OCI-LY3 (cell line): Measurements from ENCODE around the gene TPMT.

Experiments
- H2AFZ ChIP-seq: fragments of 200-600, 300-600 bp; shearing (Covaris generic); 2 replicates; pipeline ENCODE4 v1.6.0; 2014; ENCODE audit warnings: antibody characterized with exemption, low read depth, low read length
- H3K27ac ChIP-seq: fragments of 200-600, 300-600 bp; sonication (generic); 2 replicates; pipeline ENCODE4 v1.5.1; 2014; ENCODE audit warnings: mild to moderate bottlenecking, low read length, moderate library complexity, mixed read lengths
- H3K27me3 ChIP-seq: fragments of 200-600, 300-600 bp; sonication (generic); 2 replicates; pipeline ENCODE4 v1.6.1; 2014; ENCODE audit warnings: low read depth, low read length, mixed read lengths
- H3K36me3 ChIP-seq: fragments of 200-600, 300-600 bp; sonication (generic); replicated peaks from 2 replicates; pipeline ENCODE3; 2014; ENCODE audit warnings: low read depth, low read length, mixed read lengths
- H3K4me1 ChIP-seq: fragments of 300-600, 200-600 bp; sonication (generic); 2 replicates; pipeline ENCODE4 v1.6.1; 2014; ENCODE audit warnings: low read length, mixed read lengths
- H3K4me2 ChIP-seq: fragments of 200-600, 300-600 bp; sonication (generic); 2 replicates; pipeline ENCODE4 v1.6.1; 2014; ENCODE audit warnings: low read length, mixed read lengths
- H3K4me3 ChIP-seq: fragments of 300-600, 200-600 bp; sonication (generic); 2 replicates; pipeline ENCODE4 v1.5.1; 2014; ENCODE audit warnings: antibody characterized with exemption, mild to moderate bottlenecking, low read length, moderate library complexity
- H3K79me2 ChIP-seq: fragments of 300-600, 200-600 bp; shearing (Covaris generic); 2 replicates; pipeline ENCODE4 v1.6.1; 2014; ENCODE audit warnings: mild to moderate bottlenecking, low read length, mixed read lengths
- H3K9ac ChIP-seq: fragments of 300-600, 200-600 bp; shearing (Covaris generic); 2 replicates; pipeline ENCODE4 v1.6.0; 2014; ENCODE audit warnings: mild to moderate bottlenecking, low read length, moderate library complexity
- H3K9me3 ChIP-seq: fragments of 200-600, 300-600 bp; shearing (Covaris generic); 2 replicates; pipeline ENCODE4 v1.6.1; 2014; ENCODE audit warnings: low read length, mixed read lengths; ENCODE audit not compliant: insufficient read depth
- H4K20me1 ChIP-seq: fragments of 200-600, 300-600 bp; sonication (generic); 2 replicates; pipeline ENCODE4 v1.6.1; 2016; ENCODE audit warnings: low read length, mixed read lengths; ENCODE audit not compliant: insufficient read depth
- EZH2phosphoT487 ChIP-seq: fragments of 200-600 bp; shearing (Covaris generic); IDR thresholded peaks from 2 replicates; pipeline ENCODE4 v1.6.1; 2018; ENCODE audit warnings: antibody characterized with exemption, mixed run types, low read depth
- TF ChIP-seq, protein P1 (sequence below): fragments of 200-600, 300-600 bp; sonication (generic); IDR thresholded peaks from 2 replicates; pipeline ENCODE4 v1.5.1; 2014; ENCODE audit warnings: antibody characterized with exemption, low read length, low read depth

The TPMT gene

GRCh38 chr6:18110162-18110561 is 44.7 kb downstream of the TPMT start:
- TF ChIP-seq, protein P1, sequence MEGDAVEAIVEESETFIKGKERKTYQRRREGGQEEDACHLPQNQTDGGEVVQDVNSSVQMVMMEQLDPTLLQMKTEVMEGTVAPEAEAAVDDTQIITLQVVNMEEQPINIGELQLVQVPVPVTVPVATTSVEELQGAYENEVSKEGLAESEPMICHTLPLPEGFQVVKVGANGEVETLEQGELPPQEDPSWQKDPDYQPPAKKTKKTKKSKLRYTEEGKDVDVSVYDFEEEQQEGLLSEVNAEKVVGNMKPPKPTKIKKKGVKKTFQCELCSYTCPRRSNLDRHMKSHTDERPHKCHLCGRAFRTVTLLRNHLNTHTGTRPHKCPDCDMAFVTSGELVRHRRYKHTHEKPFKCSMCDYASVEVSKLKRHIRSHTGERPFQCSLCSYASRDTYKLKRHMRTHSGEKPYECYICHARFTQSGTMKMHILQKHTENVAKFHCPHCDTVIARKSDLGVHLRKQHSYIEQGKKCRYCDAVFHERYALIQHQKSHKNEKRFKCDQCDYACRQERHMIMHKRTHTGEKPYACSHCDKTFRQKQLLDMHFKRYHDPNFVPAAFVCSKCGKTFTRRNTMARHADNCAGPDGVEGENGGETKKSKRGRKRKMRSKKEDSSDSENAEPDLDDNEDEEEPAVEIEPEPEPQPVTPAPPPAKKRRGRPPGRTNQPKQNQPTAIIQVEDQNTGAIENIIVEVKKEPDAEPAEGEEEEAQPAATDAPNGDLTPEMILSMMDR = no peak
- no peak for TF ChIP-seq EZH2phosphoT487
- H3K4me3 ChIP-seq = no peak overlapping the region

GRCh38 chr6:18107061-18107460 is 47.8 kb downstream of the TPMT start:
- Histone ChIP-seq H3K4me3 (no peak overlapping the region), H3K4me2 (no peak overlapping the region), H3K27ac (no peak overlapping the region)

More at GRCh38 chr6:18110162-18110561, 44.7 kb downstream of the TPMT start:
- no peaks in the 10 kb centered on the region for H3K9me3 ChIP-seq
- H4K20me1 ChIP-seq = no peaks in the 10 kb centered on the region
- no peaks in the 10 kb centered on the region for H3K36me3 ChIP-seq
- H3K27ac ChIP-seq = no peak overlapping the region
- no peak overlapping the region for H2AFZ ChIP-seq
- no peak overlapping the region for H3K4me2 ChIP-seq
- H3K9ac ChIP-seq = no peak overlapping the region
- H3K4me1 ChIP-seq = no peaks in the 10 kb centered on the region
- no peaks in the 10 kb centered on the region for H3K79me2 ChIP-seq
- H3K27me3 ChIP-seq = no peaks in the 10 kb centered on the region

GRCh38 chr6:18102783-18103509 is 51.9 kb downstream of the TPMT start:
- H4K20me1 ChIP-seq = no peaks in the 10 kb centered on the region
- H3K4me2 ChIP-seq = no peak overlapping the region
- H2AFZ ChIP-seq = no peak overlapping the region
- H3K79me2 ChIP-seq = no peaks in the 10 kb centered on the region
- no peak overlapping the region for H3K9ac ChIP-seq
- no peaks in the 10 kb centered on the region for H3K36me3 ChIP-seq
- H3K27me3 ChIP-seq = no peaks in the 10 kb centered on the region
- no peaks in the 10 kb centered on the region for H3K4me1 ChIP-seq
- H3K27ac ChIP-seq = no peak overlapping the region
- H3K9me3 ChIP-seq = no peaks in the 10 kb centered on the region
- TF ChIP-seq, protein P1 = no peak
- no peak for TF ChIP-seq EZH2phosphoT487
- no peak overlapping the region for H3K4me3 ChIP-seq

More at GRCh38 chr6:18107061-18107460, 47.8 kb downstream of the TPMT start:
- no peaks in the 10 kb centered on the region for H3K9me3 ChIP-seq
- H3K9ac ChIP-seq = no peak overlapping the region
- H3K36me3 ChIP-seq = no peaks in the 10 kb centered on the region
- no peak overlapping the region for H2AFZ ChIP-seq
- H3K27me3 ChIP-seq = no peaks in the 10 kb centered on the region
- no peaks in the 10 kb centered on the region for H3K79me2 ChIP-seq
- no peaks in the 10 kb centered on the region for H3K4me1 ChIP-seq
- no peak for TF ChIP-seq EZH2phosphoT487
- no peaks in the 10 kb centered on the region for H4K20me1 ChIP-seq

- Histone ChIP-seq H4K20me1 (no peaks in the 10 kb centered on the region), H3K36me3 (no peaks in the 10 kb centered on the region), H3K79me2 (no peaks in the 10 kb centered on the region), H3K4me2 (no peak overlapping the region), H2AFZ (no peak overlapping the region), H3K27ac (no peak overlapping the region), H3K4me1 (no peaks in the 10 kb centered on the region), H3K4me3 (no peak overlapping the region), H3K9me3 (no peaks in the 10 kb centered on the region), H3K27me3 (no peaks in the 10 kb centered on the region), H3K9ac (no peak overlapping the region)
- TF ChIP-seq EZH2phosphoT487 = no peak
- TF ChIP-seq, protein P1 = no peak
Measured at GRCh38 chr6:18101873-18102272, 53.0 kb downstream of the TPMT start.
